ENCODE results near the gene C1orf52.

- TF ChIP-seq, protein P1, sequence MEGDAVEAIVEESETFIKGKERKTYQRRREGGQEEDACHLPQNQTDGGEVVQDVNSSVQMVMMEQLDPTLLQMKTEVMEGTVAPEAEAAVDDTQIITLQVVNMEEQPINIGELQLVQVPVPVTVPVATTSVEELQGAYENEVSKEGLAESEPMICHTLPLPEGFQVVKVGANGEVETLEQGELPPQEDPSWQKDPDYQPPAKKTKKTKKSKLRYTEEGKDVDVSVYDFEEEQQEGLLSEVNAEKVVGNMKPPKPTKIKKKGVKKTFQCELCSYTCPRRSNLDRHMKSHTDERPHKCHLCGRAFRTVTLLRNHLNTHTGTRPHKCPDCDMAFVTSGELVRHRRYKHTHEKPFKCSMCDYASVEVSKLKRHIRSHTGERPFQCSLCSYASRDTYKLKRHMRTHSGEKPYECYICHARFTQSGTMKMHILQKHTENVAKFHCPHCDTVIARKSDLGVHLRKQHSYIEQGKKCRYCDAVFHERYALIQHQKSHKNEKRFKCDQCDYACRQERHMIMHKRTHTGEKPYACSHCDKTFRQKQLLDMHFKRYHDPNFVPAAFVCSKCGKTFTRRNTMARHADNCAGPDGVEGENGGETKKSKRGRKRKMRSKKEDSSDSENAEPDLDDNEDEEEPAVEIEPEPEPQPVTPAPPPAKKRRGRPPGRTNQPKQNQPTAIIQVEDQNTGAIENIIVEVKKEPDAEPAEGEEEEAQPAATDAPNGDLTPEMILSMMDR (IDR thresholded peaks at IDR 0.05) = no peak
- no peak for TF ChIP-seq EP300 (IDR thresholded peaks at IDR 0.05)
Measured at GRCh38 chr1:85268801-85269585, 9.5 kb upstream of the C1orf52 start.

Measured in ovary (tissue), 3 donors.